GM10847 (cell line): ENCODE results near the gene DAB2IP.

ENCODE experiments used
- POLR2A ChIP-seq: IDR thresholded peaks from 2 replicates; pipeline ENCODE4 v1.6.1; 2011; ENCODE audit not compliant: insufficient read length; ENCODE audit errors: extremely low read depth

Gene DAB2IP

DNA sequence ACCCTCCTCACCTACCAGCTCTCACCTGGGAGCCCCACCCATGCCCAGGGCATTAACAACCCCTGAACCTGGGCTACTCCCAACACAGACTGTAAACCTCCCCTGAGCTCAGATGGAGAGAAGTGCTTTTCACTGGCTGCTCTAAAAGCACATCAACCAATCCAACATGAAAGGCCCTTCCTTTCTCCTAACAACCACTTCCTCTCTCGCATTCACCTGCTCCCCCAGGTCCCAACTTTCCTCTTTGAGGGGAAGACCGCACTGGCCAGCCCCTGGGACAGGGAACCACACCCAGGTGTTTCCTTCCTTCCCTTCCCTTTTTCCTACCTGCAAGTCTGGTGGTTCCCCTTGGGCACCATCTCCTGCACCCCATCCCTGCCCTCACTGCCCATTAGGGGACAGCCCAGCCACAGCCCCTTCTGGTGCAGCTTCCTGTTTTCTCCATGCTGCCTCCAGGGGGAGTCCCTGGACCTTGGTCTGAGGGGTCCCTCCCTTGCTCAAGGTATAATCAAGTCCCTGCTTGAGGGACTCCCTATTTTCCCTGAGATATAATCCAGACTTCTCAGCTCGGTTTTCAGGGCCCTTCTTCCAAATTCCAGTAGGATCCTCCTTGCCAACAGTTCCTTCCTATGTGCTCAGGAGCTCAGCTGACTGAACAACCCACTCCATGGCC is 30.5 kb upstream of the DAB2IP start:
- TF ChIP-seq POLR2A, result no peak

- TF ChIP-seq POLR2A, result no peak
Observed at GRCh38 chr9:121622387-121623203, 28.8 kb upstream of the DAB2IP start.

DNA sequence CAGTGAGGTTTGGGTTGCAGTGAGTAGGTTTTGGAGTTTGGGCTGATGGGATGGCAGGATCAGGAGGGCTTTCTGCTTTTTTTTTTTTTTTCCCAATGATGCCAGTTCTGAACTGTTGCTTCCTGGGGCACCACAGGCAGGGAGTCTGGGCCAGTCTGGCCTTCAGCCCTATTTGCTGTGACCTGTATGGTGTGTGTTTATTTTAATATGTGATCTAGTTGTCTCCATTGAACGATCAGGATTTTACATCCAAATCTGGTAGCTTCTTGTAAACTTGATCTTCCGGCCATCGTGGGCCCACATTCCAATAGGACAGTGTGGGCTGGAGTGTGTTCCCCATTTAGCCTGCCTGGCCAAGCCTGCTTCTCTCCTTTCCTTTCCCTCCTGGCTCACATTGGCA is 25.8 kb upstream of the DAB2IP start:
- TF ChIP-seq POLR2A, result no peak

GRCh38 chr9:121626012-121626411 is 25.4 kb upstream of the DAB2IP start:
- no peak for TF ChIP-seq POLR2A

GRCh38 chr9:121627427-121627826 is 24.0 kb upstream of the DAB2IP start:
- TF ChIP-seq POLR2A, result no peak

DNA sequence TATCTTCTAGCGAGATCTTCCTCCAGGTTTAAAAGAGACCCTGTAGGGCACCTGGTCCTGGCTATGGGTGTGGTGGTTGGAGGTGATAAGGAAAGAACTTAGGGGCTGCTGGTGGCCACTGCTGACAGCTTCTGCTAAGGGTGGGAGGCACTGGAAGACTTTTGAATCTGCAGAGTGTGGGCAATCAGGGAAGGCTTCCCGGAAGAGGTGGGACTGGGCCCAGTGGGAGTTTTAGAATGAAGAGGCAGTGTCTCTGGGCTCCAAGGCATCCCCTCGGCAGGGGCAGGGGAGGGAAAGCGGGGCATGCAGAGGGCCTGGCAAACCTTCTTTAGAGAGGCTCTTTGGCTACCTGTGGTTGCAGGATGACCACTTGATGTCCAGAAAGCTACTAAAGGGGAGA is 23.0 kb upstream of the DAB2IP start:
- TF ChIP-seq POLR2A, result no peak

- no peak for TF ChIP-seq POLR2A
Observed at GRCh38 chr9:121631115-121631514, 20.3 kb upstream of the DAB2IP start.

GRCh38 chr9:121631978-121632418 is 19.4 kb upstream of the DAB2IP start:
- no peak for TF ChIP-seq POLR2A

DNA sequence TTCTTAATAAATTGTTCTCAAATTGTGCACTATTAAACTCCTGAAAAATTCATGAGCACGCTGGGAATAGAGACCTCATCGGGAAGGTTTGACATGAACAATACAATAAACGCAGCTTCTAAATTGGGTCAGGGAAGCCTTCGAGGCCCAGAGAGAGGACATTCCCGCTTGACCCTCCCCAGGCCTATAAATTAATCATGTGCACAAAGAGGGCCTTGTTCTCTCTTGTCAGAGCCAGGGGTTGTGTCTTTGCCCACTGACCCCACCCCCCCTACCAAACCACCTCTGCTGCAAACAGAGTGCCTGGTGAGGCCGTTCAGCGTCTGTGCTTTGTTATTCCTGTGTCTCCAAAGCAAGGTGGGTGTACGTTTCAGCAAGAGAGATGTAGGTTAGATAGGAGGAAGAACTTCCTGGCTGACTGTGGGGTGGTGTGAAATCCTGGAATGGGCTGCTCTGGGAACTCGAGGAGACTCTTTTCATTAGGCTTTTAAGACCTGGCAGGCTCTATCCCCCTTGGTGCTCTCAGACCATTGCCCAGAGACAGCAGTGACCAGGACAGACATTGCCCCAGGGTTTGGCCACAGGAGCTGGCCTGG is 18.2 kb upstream of the DAB2IP start:
- TF ChIP-seq POLR2A, result no peak

- no peak for TF ChIP-seq POLR2A
Observed at GRCh38 chr9:121633736-121634135, 17.7 kb upstream of the DAB2IP start.

DNA sequence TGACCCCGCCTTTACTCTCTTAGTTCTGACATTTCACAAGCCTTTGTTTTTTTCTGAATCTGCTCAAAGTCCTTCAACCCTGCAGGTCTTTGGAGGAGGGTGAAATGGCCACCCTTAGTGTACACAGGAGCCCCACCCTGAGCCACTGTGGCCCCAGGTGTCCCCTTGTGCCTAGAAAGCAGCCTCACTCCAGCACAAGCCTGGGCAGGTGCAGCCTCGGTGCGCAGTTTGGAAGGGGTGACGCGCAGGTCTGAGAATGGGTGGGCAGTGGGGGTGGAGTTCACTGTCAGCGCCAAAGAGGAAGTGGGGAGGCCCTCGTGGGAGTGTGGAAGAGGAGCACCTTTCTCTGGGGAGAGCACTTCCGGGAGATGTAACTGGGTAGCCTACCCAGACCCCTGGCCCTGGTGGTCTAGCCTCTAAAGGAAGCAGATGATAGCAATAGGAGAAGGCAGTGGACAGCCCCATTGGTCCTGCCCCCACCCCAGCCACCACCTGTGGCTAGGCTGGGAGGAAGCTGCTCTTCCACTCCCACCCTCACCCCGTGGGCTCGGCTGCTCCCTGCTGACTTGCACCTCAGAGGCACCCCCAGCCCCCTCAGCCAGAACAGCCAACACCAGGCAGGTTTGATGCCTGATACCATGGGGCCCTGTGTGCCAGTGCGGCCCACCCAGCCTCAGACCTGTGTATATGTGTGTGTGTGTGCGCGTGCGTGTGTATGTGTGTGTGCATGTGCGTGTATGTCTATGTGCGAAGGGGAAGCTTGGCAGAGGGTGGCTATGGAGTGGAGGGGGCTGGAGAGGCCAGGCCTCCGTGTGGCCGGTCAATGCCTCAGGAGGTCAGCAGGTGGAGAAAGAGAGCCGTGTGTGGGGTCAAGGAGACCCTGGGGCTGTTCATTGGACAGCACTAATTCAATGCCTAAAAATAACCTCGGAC is 16.8 kb upstream of the DAB2IP start:
- TF ChIP-seq POLR2A, result no peak

GRCh38 chr9:121635300-121635876 is 16.0 kb upstream of the DAB2IP start:
- TF ChIP-seq POLR2A, result no peak

GRCh38 chr9:121636341-121636865 is 15.0 kb upstream of the DAB2IP start:
- no peak for TF ChIP-seq POLR2A

GRCh38 chr9:121636978-121637712 is 14.3 kb upstream of the DAB2IP start:
- TF ChIP-seq POLR2A, result no peak
